ENCODE results near the gene SGMS1.

The SGMS1 gene

GRCh38 chr10:50544095-50544856 is 79.5 kb downstream of the SGMS1 start:
- Histone ChIP-seq H3K36me3 (ENCODE audit: insufficient read depth, insufficient read length, low read length) (no peaks in the 10 kb centered on the region), H3K27me3 (ENCODE audit: insufficient read depth, insufficient read length) (no peaks in the 10 kb centered on the region), H3K4me3 (ENCODE audit: insufficient read length, low read depth) (no peak overlapping the region), H3K9ac (ENCODE audit: insufficient read length, low read depth) (no peak overlapping the region), H3K9me3 (ENCODE audit: insufficient read depth, low read length) (no peaks in the 10 kb centered on the region), H3K4me1 (ENCODE audit: insufficient read depth, insufficient read length) (no peaks in the 10 kb centered on the region)
- DNase-seq (ENCODE audit: low read depth, low spot score) = no peak
- TF ChIP-seq SUZ12 (IDR thresholded peaks at IDR 0.05; ENCODE audit: extremely low read depth, insufficient read depth, insufficient read length) (no peak), ZNF274 (IDR thresholded peaks at IDR 0.05; ENCODE audit: low read depth, low read length) (no peak), YY1 (IDR thresholded peaks at IDR 0.05; ENCODE audit: insufficient read depth, insufficient read length) (no peak)

DNA sequence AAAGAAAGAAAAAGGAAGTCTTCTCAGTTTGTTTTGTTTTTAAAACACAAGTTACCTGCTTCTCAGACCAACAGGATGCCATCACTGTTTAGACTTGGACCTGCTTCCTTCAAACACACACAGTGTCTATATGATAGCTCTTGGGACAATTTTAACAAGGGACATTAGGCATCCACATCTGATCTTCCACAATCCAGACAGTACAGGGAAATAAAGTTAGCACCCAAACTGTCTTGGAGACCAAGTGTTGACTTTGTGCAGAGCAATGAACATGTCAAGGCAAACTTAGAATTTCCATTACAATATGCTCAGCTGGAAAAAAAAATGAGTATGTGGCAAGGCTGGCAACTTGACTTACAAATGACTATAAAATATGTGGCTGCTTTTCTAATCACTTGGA is 80.9 kb downstream of the SGMS1 start:
- Histone ChIP-seq H3K4me3 (ENCODE audit: insufficient read length, low read depth) (no peak overlapping the region), H3K4me1 (ENCODE audit: insufficient read depth, insufficient read length) (no peaks in the 10 kb centered on the region), H3K36me3 (ENCODE audit: insufficient read depth, insufficient read length, low read length) (no peaks in the 10 kb centered on the region), H3K9me3 (ENCODE audit: insufficient read depth, low read length) (no peaks in the 10 kb centered on the region), H3K27me3 (ENCODE audit: insufficient read depth, insufficient read length) (no peaks in the 10 kb centered on the region), H3K9ac (ENCODE audit: insufficient read length, low read depth) (no peak overlapping the region)
- TF ChIP-seq ZNF274 (IDR thresholded peaks at IDR 0.05; ENCODE audit: low read depth, low read length) (no peak), SUZ12 (IDR thresholded peaks at IDR 0.05; ENCODE audit: extremely low read depth, insufficient read depth, insufficient read length) (no peak), YY1 (IDR thresholded peaks at IDR 0.05; ENCODE audit: insufficient read depth, insufficient read length) (no peak)
- no peak for DNase-seq (ENCODE audit: low read depth, low spot score)

- TF ChIP-seq SUZ12 (IDR thresholded peaks at IDR 0.05; ENCODE audit: extremely low read depth, insufficient read depth, insufficient read length) (no peak), ZNF274 (IDR thresholded peaks at IDR 0.05; ENCODE audit: low read depth, low read length) (no peak), YY1 (IDR thresholded peaks at IDR 0.05; ENCODE audit: insufficient read depth, insufficient read length) (no peak)
- Histone ChIP-seq H3K4me3 (ENCODE audit: insufficient read length, low read depth) (no peak overlapping the region), H3K9ac (ENCODE audit: insufficient read length, low read depth) (no peak overlapping the region)
Measured at GRCh38 chr10:50541921-50542320, 81.8 kb downstream of the SGMS1 start.

DNA sequence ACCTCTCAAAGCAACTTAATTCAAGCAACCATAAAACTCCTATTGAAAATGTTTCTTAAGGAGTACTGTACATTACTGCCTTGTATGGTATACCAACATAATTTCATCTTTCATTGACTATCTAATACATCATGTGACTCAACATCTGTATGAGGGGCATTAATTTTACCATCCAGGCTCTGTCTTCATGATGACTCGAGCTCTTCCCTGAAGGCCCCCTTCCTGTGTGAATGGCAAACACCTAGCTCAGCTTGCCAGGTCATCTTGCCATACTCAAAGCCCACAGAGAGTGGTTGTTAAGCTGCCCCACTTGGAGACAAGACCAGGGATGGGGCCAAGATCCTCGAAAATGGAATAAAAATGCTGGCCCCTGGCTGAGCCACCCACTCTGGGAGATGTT is 82.4 kb downstream of the SGMS1 start:
- Histone ChIP-seq H3K9ac (ENCODE audit: insufficient read length, low read depth) (no peak overlapping the region), H3K4me1 (ENCODE audit: insufficient read depth, insufficient read length) (no peaks in the 10 kb centered on the region), H3K4me3 (ENCODE audit: insufficient read length, low read depth) (no peak overlapping the region), H3K27me3 (ENCODE audit: insufficient read depth, insufficient read length) (no peaks in the 10 kb centered on the region), H3K9me3 (ENCODE audit: insufficient read depth, low read length) (no peaks in the 10 kb centered on the region), H3K36me3 (ENCODE audit: insufficient read depth, insufficient read length, low read length) (no peaks in the 10 kb centered on the region)
- TF ChIP-seq YY1 (IDR thresholded peaks at IDR 0.05; ENCODE audit: insufficient read depth, insufficient read length) = no peak
- no peak for TF ChIP-seq ZNF274 (IDR thresholded peaks at IDR 0.05; ENCODE audit: low read depth, low read length)
- TF ChIP-seq SUZ12 (IDR thresholded peaks at IDR 0.05; ENCODE audit: extremely low read depth, insufficient read depth, insufficient read length) = no peak
- no peak for DNase-seq (ENCODE audit: low read depth, low spot score)

More at GRCh38 chr10:50541921-50542320, 81.8 kb downstream of the SGMS1 start:
- H3K9me3 ChIP-seq (ENCODE audit: insufficient read depth, low read length) = no peaks in the 10 kb centered on the region
- no peak for DNase-seq (ENCODE audit: low read depth, low spot score)
- no peaks in the 10 kb centered on the region for H3K27me3 ChIP-seq (ENCODE audit: insufficient read depth, insufficient read length)
- H3K36me3 ChIP-seq (ENCODE audit: insufficient read depth, insufficient read length, low read length) = no peaks in the 10 kb centered on the region
- no peaks in the 10 kb centered on the region for H3K4me1 ChIP-seq (ENCODE audit: insufficient read depth, insufficient read length)

DNA sequence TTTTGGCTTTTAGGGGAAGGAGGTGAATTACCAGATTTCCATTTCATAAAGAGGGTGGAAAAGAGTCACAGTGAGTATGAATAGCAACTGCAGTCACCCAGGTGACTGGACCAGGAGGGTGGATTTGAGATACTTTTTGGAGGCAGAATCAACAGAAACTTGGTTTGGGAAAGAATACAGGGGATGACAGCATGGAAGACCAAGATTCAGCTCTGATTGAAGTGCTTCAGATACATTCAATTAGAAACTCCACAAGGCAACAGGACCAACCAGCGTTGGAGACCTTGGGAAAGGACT is 83.0 kb downstream of the SGMS1 start:
- H3K36me3 ChIP-seq (ENCODE audit: insufficient read depth, insufficient read length, low read length) = no peaks in the 10 kb centered on the region
- no peaks in the 10 kb centered on the region for H3K27me3 ChIP-seq (ENCODE audit: insufficient read depth, insufficient read length)
- H3K4me3 ChIP-seq (ENCODE audit: insufficient read length, low read depth) = no peak overlapping the region
- no peak for TF ChIP-seq ZNF274 (IDR thresholded peaks at IDR 0.05; ENCODE audit: low read depth, low read length)
- TF ChIP-seq SUZ12 (IDR thresholded peaks at IDR 0.05; ENCODE audit: extremely low read depth, insufficient read depth, insufficient read length) = no peak
- no peak for TF ChIP-seq YY1 (IDR thresholded peaks at IDR 0.05; ENCODE audit: insufficient read depth, insufficient read length)
- H3K4me1 ChIP-seq (ENCODE audit: insufficient read depth, insufficient read length) = no peaks in the 10 kb centered on the region
- no peak for DNase-seq (ENCODE audit: low read depth, low spot score)
- H3K9me3 ChIP-seq (ENCODE audit: insufficient read depth, low read length) = no peaks in the 10 kb centered on the region
- no peak overlapping the region for H3K9ac ChIP-seq (ENCODE audit: insufficient read length, low read depth)

DNA sequence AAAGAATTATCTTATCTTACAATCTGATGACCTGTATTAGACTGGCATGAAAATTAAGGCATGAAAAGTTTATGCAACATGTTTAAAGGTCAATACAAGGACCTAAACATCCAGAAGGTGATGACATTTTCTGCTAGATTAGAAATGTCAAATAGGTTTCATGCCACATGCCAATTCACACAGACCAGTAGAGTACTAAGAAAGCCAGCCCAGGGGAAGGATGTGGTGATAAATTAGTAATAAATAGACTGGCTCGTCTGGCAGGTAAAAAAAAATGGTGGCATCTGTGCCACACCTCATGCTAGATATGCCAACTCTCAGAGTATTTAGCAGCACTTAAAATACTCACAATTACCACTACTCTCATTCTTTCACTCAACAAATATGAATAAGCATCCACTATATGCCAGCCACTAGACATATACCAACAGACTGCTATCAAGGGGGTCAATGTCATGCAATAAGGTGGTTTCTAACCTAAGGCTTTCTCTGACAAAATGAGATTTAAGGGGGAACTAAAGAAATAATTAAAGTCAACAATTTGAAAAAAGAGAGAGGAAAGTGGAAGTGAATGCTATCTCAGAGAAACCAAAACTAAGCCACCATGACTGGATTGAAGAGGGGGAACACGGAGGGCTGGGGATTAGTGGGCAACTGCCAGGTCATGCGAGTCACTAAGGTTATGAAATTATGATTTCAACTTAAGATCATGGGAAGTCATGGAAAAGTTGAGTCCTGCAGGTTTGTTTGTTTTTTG is 83.5 kb downstream of the SGMS1 start:
- Histone ChIP-seq H3K4me1 (ENCODE audit: insufficient read depth, insufficient read length) (no peaks in the 10 kb centered on the region), H3K9me3 (ENCODE audit: insufficient read depth, low read length) (no peaks in the 10 kb centered on the region), H3K27me3 (ENCODE audit: insufficient read depth, insufficient read length) (no peaks in the 10 kb centered on the region), H3K36me3 (ENCODE audit: insufficient read depth, insufficient read length, low read length) (no peaks in the 10 kb centered on the region), H3K9ac (ENCODE audit: insufficient read length, low read depth) (no peak overlapping the region), H3K4me3 (ENCODE audit: insufficient read length, low read depth) (no peak overlapping the region)
- no peak for DNase-seq (ENCODE audit: low read depth, low spot score)
- TF ChIP-seq YY1 (IDR thresholded peaks at IDR 0.05; ENCODE audit: insufficient read depth, insufficient read length) (no peak), SUZ12 (IDR thresholded peaks at IDR 0.05; ENCODE audit: extremely low read depth, insufficient read depth, insufficient read length) (no peak), ZNF274 (IDR thresholded peaks at IDR 0.05; ENCODE audit: low read depth, low read length) (no peak)

All from NT2/D1 (cell line).